K562 (cell line): ENCODE results near the gene PSD4. TPM values are rescaled to one million over a fixed set of nuclear protein-coding genes. Genes with fewer than 3 reads are reported as not detected.

Experiments
- ATAC-seq: fragments of 200-7000 bp; cut with Tn5 transposase; 3 replicates; pipeline ENCODE4 v1.9.1; 2020; ENCODE audit warnings: moderate library complexity
- BruUV-seq: library from RNA; stranded (reverse); fragments of 400-500 nt; replicated peaks from 2 replicates; lab custom pipeline; 2021; lab: Mats Ljungman, UMichigan
- CTCF ChIA-PET: fragments of 300-600 bp; formaldehyde crosslinking; extraction: SDS; loops from one replicate; lab custom pipeline; 2021; ENCODE audit warnings: low intra/inter-chr PET ratio; lab: Yijun Ruan, JAX
- POLR2A ChIA-PET: fragments of 300-600, 350-650 bp; sonication (Branson Sonifier 250); formaldehyde crosslinking; extraction: SDS; loops from one replicate; lab custom pipeline; 2021; ENCODE audit warnings: antibody characterized with exemption, inconsistent platforms; lab: Yijun Ruan, JAX
- DNase-seq, 4 experiments: peaks; one replicate each; pipeline versions ENCODE4 v3.0.0 to v3.0.0-alpha.2; 2011 to 2018; ENCODE audit warnings: low spot score in 3 of 4, mixed read lengths in 3 of 4; ENCODE audit errors: extremely low read depth in 1 of 4
- FAIRE-seq: peaks from 2 replicates; lab custom pipeline; 2011; peaks lifted over from hg19 to GRCh38; lab: Jason Lieb, UNC
- H2AFZ ChIP-seq: 2 replicates; pipeline ENCODE4 v1.6.0; 2011; ENCODE audit warnings: low read depth, low read length, control low read depth, inconsistent platforms
- H3K27ac ChIP-seq: fragments of 200-600 bp; 3 replicates; pipeline ENCODE4 v1.8.0; 2011; ENCODE audit warnings: low read depth, mild to moderate bottlenecking, control low read depth, inconsistent platforms, low read length, moderate library complexity, mixed read lengths; ENCODE audit errors: extremely low read depth
- H3K27me3 ChIP-seq, 2 experiments: fragments of 300-600 bp in 1 of 2; 2 replicates in 1 of 2; 3 replicates in 1 of 2; pipeline versions ENCODE4 v1.6.0 to v1.8.0; 2011; ENCODE audit warnings: inconsistent platforms in 2 of 2, low read length in 2 of 2, mild to moderate bottlenecking in 1 of 2, mixed read lengths in 1 of 2, moderate library complexity in 1 of 2; ENCODE audit not compliant: control insufficient read depth in 2 of 2, insufficient read depth in 2 of 2
- H3K36me3 ChIP-seq: fragments of 300-600 bp; 3 replicates; pipeline ENCODE4 v1.8.0; 2011; ENCODE audit warnings: mild to moderate bottlenecking, low read length, inconsistent platforms; ENCODE audit not compliant: control insufficient read depth, insufficient read depth
- H3K4me1 ChIP-seq, 2 experiments: fragments of 200-600 bp in 1 of 2; replicated peaks in 1 of 2; 2 replicates in 1 of 2; 3 replicates in 1 of 2; pipeline versions ENCODE4 v1.5.1 to v1.8.0; 2011; ENCODE audit warnings: inconsistent platforms in 2 of 2, low read length in 2 of 2, mild to moderate bottlenecking in 1 of 2, mixed read lengths in 1 of 2, moderate library complexity in 1 of 2; ENCODE audit not compliant: control insufficient read depth in 2 of 2, insufficient read depth in 2 of 2
- H3K4me2 ChIP-seq: 2 replicates; pipeline ENCODE4 v1.6.1; 2011; ENCODE audit warnings: low read length, control low read depth, inconsistent platforms, mixed read lengths; ENCODE audit not compliant: insufficient read depth
- H3K4me3 ChIP-seq: fragments of 200-600 bp; sonication (generic), shearing (Covaris generic); 2 replicates; pipeline ENCODE4 v1.5.1; 2016; ENCODE audit warnings: control low read depth, inconsistent platforms
- H3K79me2 ChIP-seq: fragments of 200-600 bp; 3 replicates; pipeline ENCODE4 v1.8.0; 2011; ENCODE audit warnings: low read length, inconsistent platforms; ENCODE audit not compliant: control insufficient read depth, insufficient read depth
- H3K9ac ChIP-seq, 2 experiments: 2 replicates each; pipeline versions ENCODE4 v1.6.0 to v1.6.1; 2011; ENCODE audit warnings: low read depth in 2 of 2, low read length in 2 of 2, control low read depth in 1 of 2, inconsistent platforms in 1 of 2, mild to moderate bottlenecking in 1 of 2, mixed read lengths in 1 of 2; ENCODE audit not compliant: insufficient read depth in 1 of 2
- H3K9me1 ChIP-seq: one replicate; pipeline ENCODE4 v1.6.0; 2011; ENCODE audit warnings: inconsistent platforms, mild to moderate bottlenecking, low read length, moderate library complexity; ENCODE audit not compliant: control insufficient read depth, insufficient read depth
- H3K9me3 ChIP-seq: replicated peaks from 2 replicates; pipeline ENCODE4 v1.5.1; 2011; ENCODE audit warnings: low read depth, low read length, inconsistent platforms; ENCODE audit not compliant: control insufficient read depth, insufficient read depth
- H4K20me1 ChIP-seq: replicated peaks from 2 replicates; pipeline ENCODE4 v1.6.1; 2011; ENCODE audit warnings: low read length, inconsistent platforms, mixed read lengths; ENCODE audit not compliant: control insufficient read depth, insufficient read depth
- ZNF561 ChIP-seq: fragments of 450-650 bp; formaldehyde crosslinking; conservative IDR thresholded peaks from 2 replicates; pipeline ENCODE4 v1.4.0; 2020; ENCODE audit warnings: mild to moderate bottlenecking, moderate library complexity
- WGBS: fragments of 100-300 bp; shearing (Covaris generic); methylation state at CpG from one replicate; pipeline ENCODE4 v1.1.6; 2016; ENCODE audit warnings: low coverage, mixed read lengths; ENCODE audit not compliant: insufficient coverage; ENCODE audit errors: missing lambda C conversion rate; 5-methylcytosine and 5-hydroxymethylcytosine counted together
- in situ Hi-C: fragments of 300-500 bp; cut with MboI; formaldehyde crosslinking; loops from 4 replicates; pipeline ENCODE4 v1.15.0; 2018; ENCODE audit warnings: inconsistent platforms, mixed read lengths
- intact Hi-C: fragments of 100-400 bp; cut with micrococcal nuclease; formaldehyde crosslinking; loops from 2 replicates; pipeline ENCODE4 v1.14.2; 2022
- polyA plus RNA-seq, 8 experiments: library from polyadenylated mRNA; depleted of rRNA in 4 of 8; stranded (reverse) in 5 of 8; unstranded in 3 of 8; fragments of >200 nt; fragmentation: Nextera tagmentation in 2 of 8; fragmentation: Illumina TruSeq in 1 of 8; extraction: Ambion mirVana in 2 of 8; extraction: Trizol in 1 of 8; gene quantifications; 2 replicates each; pipeline versions ENCODE4 v1.2.1 to v1.2.3, GENCODE V29; 2011 to 2014; ENCODE audit warnings: inconsistent platforms in 1 of 8, missing spikeins in 1 of 8
- total RNA-seq, 7 experiments: library from RNA; depleted of rRNA in 6 of 7; stranded (reverse); fragments of >200 nt in 6 of 7; fragmentation: Illumina TruSeq in 2 of 7; extraction: Trizol in 2 of 7; gene quantifications; 2 replicates each; pipeline versions ENCODE4 v1.2.1 to v1.2.3, GENCODE V29; 2011 to 2021; ENCODE audit warnings: low replicate concordance in 1 of 7
- TF ChIP-seq, protein P1 (sequence below), 3 experiments: IDR thresholded peaks in 2 of 3; conservative IDR thresholded peaks in 1 of 3; 2 replicates each; pipeline ENCODE4 v1.5.1; 2011 to 2012; ENCODE audit warnings: low read length in 3 of 3, mild to moderate bottlenecking in 3 of 3, control low read depth in 2 of 3, improper control_type of control experiment in 1 of 3, inconsistent platforms in 1 of 3, low read depth in 1 of 3, mixed read lengths in 1 of 3, moderate library complexity in 1 of 3; ENCODE audit not compliant: insufficient read depth in 2 of 3

PSD4 gene
- total and polyA plus RNA-seq, 9 of the 15 experiments (the other 6 are each of a cell fraction or from before 2014, with no cell fraction given): 0.46 to 54.0 (median 20.8) TPM

DNA sequence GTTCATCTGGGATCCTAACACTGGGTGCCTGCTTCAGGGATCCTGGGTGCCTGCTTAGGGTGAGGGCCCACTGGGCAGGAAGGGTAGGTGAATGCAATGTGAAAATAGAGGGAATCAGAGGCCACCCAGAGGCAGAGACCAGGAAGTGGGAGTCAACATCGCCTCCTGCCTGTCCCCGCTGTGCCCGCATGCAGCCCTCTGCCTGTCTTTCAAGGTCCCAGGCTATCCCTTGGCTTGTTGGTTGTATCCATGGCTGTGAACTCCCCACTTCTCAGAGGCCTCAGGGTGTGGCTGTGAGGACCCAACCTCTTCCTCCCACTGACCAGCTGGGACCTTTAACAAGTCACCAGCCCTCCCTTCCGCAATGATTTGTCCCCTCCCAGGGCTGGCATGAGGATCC, 26.5 kb downstream of the PSD4 start:
- Histone ChIP-seq H3K4me2 (no peak overlapping the region), H3K27ac (no peak overlapping the region), H3K27me3 (no peaks in the 10 kb centered on the region), H3K36me3 (peaks cover 50% of the 10 kb centered on the region; the same call in 2 of the 3 replicates), H3K9me1 (no peaks in the 10 kb centered on the region), H3K79me2 (no peaks in the 10 kb centered on the region), H2AFZ (no peak overlapping the region), H3K9me3 (no peaks in the 10 kb centered on the region), H3K4me1 (no peaks in the 10 kb centered on the region), H3K9ac (no peak overlapping the region), H3K4me3 (no peak overlapping the region), H4K20me1 (no peaks in the 10 kb centered on the region)
- FAIRE-seq: no peak
- CTCF ChIA-PET: no interaction called here
- no peak for DNase-seq
- no peak for ATAC-seq
- in situ Hi-C loops (no loop called here), intact Hi-C loops (loop anchor here (5.0 kb wide), 3 partner anchors 63 to 187 kb away; no protein-coding TSS in a partner anchor)
- POLR2A ChIA-PET: interaction anchor here (0.9 to 1.0 kb wide), 2 partner anchors 11 to 35 kb away, joined by 3 read pairs; no protein-coding TSS in a partner anchor
- 92% methylated on average over 4 of the region's 4 CpGs for WGBS
- BruUV-seq: no TSS peak
- TF ChIP-seq ZNF561 (CRISPR knock-in tag): no peak
- TF ChIP-seq, protein P1, sequence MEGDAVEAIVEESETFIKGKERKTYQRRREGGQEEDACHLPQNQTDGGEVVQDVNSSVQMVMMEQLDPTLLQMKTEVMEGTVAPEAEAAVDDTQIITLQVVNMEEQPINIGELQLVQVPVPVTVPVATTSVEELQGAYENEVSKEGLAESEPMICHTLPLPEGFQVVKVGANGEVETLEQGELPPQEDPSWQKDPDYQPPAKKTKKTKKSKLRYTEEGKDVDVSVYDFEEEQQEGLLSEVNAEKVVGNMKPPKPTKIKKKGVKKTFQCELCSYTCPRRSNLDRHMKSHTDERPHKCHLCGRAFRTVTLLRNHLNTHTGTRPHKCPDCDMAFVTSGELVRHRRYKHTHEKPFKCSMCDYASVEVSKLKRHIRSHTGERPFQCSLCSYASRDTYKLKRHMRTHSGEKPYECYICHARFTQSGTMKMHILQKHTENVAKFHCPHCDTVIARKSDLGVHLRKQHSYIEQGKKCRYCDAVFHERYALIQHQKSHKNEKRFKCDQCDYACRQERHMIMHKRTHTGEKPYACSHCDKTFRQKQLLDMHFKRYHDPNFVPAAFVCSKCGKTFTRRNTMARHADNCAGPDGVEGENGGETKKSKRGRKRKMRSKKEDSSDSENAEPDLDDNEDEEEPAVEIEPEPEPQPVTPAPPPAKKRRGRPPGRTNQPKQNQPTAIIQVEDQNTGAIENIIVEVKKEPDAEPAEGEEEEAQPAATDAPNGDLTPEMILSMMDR (IDR thresholded peaks at IDR 0.05 in 2 of 3, conservative IDR thresholded peaks at IDR 0.05 in 1 of 3; ENCODE audit: insufficient read depth in 2 of 3, low read depth in 1 of 3, low read length in 3 of 3): peak in 2 of 3 experiments; percentile 25 to 58; a peak in 4 of 6 replicates
